K562 (cell line): ENCODE measurements around the gene CBX8. TPM values are rescaled to one million over a fixed set of nuclear protein-coding genes. Genes with fewer than 3 reads are reported as not detected.

ENCODE experiments used
- ARID1B ChIP-seq: fragments of 450-650 bp; IDR thresholded peaks from 2 replicates; pipeline ENCODE4 v1.6.1; 2016; ENCODE audit warnings: antibody characterized with exemption, mild to moderate bottlenecking, inconsistent platforms
- BCL6 ChIP-seq: fragments of 250-450 bp; sonication (Bioruptor Pico); IDR thresholded peaks from 2 replicates; pipeline ENCODE4 v1.4.0; 2020
- CREB3L1 ChIP-seq: fragments of 450-650 bp; IDR thresholded peaks from 2 replicates; pipeline ENCODE4 v1.6.1; 2014; ENCODE audit warnings: low read depth, mild to moderate bottlenecking, moderate library complexity, borderline replicate concordance
- DACH1 ChIP-seq: fragments of 450-650 bp; IDR thresholded peaks from 2 replicates; pipeline ENCODE4 v1.6.1; 2018; ENCODE audit not compliant: partially characterized antibody
- FOXK2 ChIP-seq, 2 experiments: fragments of 450-650 bp; IDR thresholded peaks in 1 of 2; conservative IDR thresholded peaks in 1 of 2; 2 replicates each; pipeline ENCODE4 v1.6.1; 2016; ENCODE audit warnings: low read depth in 2 of 2, mild to moderate bottlenecking in 1 of 2
- GMEB1 ChIP-seq: fragments of 250-450 bp; sonication (Bioruptor Pico); IDR thresholded peaks from 2 replicates; pipeline ENCODE4 v1.4.0; 2020; ENCODE audit warnings: mild to moderate bottlenecking
- HBP1 ChIP-seq: fragments of 450-650 bp; formaldehyde crosslinking; IDR thresholded peaks from 2 replicates; pipeline ENCODE4 v1.4.0; 2022; ENCODE audit warnings: missing genetic modification characterization
- HLTF ChIP-seq: fragments of 450-650 bp; IDR thresholded peaks from 2 replicates; pipeline ENCODE4 v1.6.1; 2016
- KLF10 ChIP-seq: fragments of 250-450 bp; sonication (Bioruptor Pico); IDR thresholded peaks from 2 replicates; pipeline ENCODE4 v1.6.1; 2021; ENCODE audit warnings: matching md5 sums
- NFIX ChIP-seq: fragments of 250-450 bp; sonication (Bioruptor Pico); IDR thresholded peaks from 2 replicates; pipeline ENCODE4 v1.4.0; 2020; ENCODE audit warnings: low read depth, mild to moderate bottlenecking, moderate library complexity
- NUFIP1 ChIP-seq: fragments of 450-650 bp; IDR thresholded peaks from 2 replicates; pipeline ENCODE4 v1.6.1; 2018; ENCODE audit not compliant: partially characterized antibody
- POLR2H ChIP-seq: IDR thresholded peaks from 2 replicates; pipeline ENCODE4 v1.6.1; 2016; ENCODE audit warnings: missing genetic modification characterization, low read depth, mild to moderate bottlenecking, control low read depth, missing compliant biosample characterization, moderate library complexity
- RCOR1 ChIP-seq, 2 experiments: IDR thresholded peaks; 2 replicates each; pipeline ENCODE4 v1.6.1; 2012; ENCODE audit warnings: low read depth in 2 of 2, low read length in 2 of 2, borderline replicate concordance in 1 of 2, improper control_type of control experiment in 1 of 2
- SMC3 ChIP-seq: conservative IDR thresholded peaks from 2 replicates; pipeline ENCODE4 v1.6.1; 2011; ENCODE audit warnings: low read depth, low read length, improper control_type of control experiment; ENCODE audit not compliant: insufficient read depth
- SNRNP70 ChIP-seq: fragments of 200-400 bp; formaldehyde crosslinking; optimal IDR thresholded peaks from 2 replicates; pipeline ENCODE3; 2017; ENCODE audit warnings: low read depth, low read length
- SRF ChIP-seq, 2 experiments: fragments of 250-450, 450-650 bp in 1 of 2; sonication (Bioruptor Pico) in 1 of 2; sonication (generic) in 1 of 2; formaldehyde crosslinking; IDR thresholded peaks; 2 replicates each; pipeline versions ENCODE4 v1.5.0 to v1.5.1; 2020 to 2022; ENCODE audit warnings: mild to moderate bottlenecking in 1 of 2, missing genetic modification reagents in 1 of 2
- ZEB2 ChIP-seq: fragments of 450-650 bp; IDR thresholded peaks from 2 replicates; pipeline ENCODE4 v1.6.1; 2016
- ZNF12 ChIP-seq: sonication (generic); formaldehyde crosslinking; IDR thresholded peaks from 2 replicates; pipeline ENCODE4 v1.4.0; 2020; ENCODE audit warnings: mild to moderate bottlenecking, missing genetic modification reagents
- ZNF121 ChIP-seq: sonication (generic); formaldehyde crosslinking; conservative IDR thresholded peaks from 2 replicates; pipeline ENCODE4 v1.8.0; 2022; ENCODE audit warnings: missing genetic modification reagents
- ZNF23 ChIP-seq: fragments of 250-450 bp; sonication (Bioruptor Pico); IDR thresholded peaks from 2 replicates; pipeline ENCODE4 v1.4.0; 2020; ENCODE audit warnings: mild to moderate bottlenecking
- ZNF311 ChIP-seq: fragments of 250-450 bp; sonication (Bioruptor Pico); IDR thresholded peaks from 2 replicates; pipeline ENCODE4 v1.4.0; 2020; ENCODE audit warnings: mild to moderate bottlenecking, moderate library complexity
- ZNF695 ChIP-seq: fragments of 450-650 bp; formaldehyde crosslinking; IDR thresholded peaks from 2 replicates; pipeline ENCODE4 v1.4.0; 2020; ENCODE audit warnings: mild to moderate bottlenecking, moderate library complexity
- ZNF77 ChIP-seq: fragments of 250-450 bp; sonication (Bioruptor Pico); IDR thresholded peaks from 2 replicates; pipeline ENCODE4 v1.5.0; 2020
- polyA plus RNA-seq, 8 experiments: library from polyadenylated mRNA; depleted of rRNA in 4 of 8; stranded (reverse) in 5 of 8; unstranded in 3 of 8; fragments of >200 nt; fragmentation: Nextera tagmentation in 2 of 8; fragmentation: Illumina TruSeq in 1 of 8; extraction: Ambion mirVana in 2 of 8; extraction: Trizol in 1 of 8; gene quantifications; 2 replicates each; pipeline versions ENCODE4 v1.2.1 to v1.2.3, GENCODE V29; 2011 to 2014; ENCODE audit warnings: inconsistent platforms in 1 of 8, missing spikeins in 1 of 8
- total RNA-seq, 7 experiments: library from RNA; depleted of rRNA in 6 of 7; stranded (reverse); fragments of >200 nt in 6 of 7; fragmentation: Illumina TruSeq in 2 of 7; extraction: Trizol in 2 of 7; gene quantifications; 2 replicates each; pipeline versions ENCODE4 v1.2.1 to v1.2.3, GENCODE V29; 2011 to 2021; ENCODE audit warnings: low replicate concordance in 1 of 7
- TF ChIP-seq, protein P1 (sequence below): fragments of 250-450 bp; sonication (Bioruptor Pico); IDR thresholded peaks from 2 replicates; pipeline ENCODE4 v1.5.0; 2021
- TF ChIP-seq, protein P2 (sequence below): fragments of 250-450 bp; sonication (Bioruptor Pico); IDR thresholded peaks from 2 replicates; pipeline ENCODE4 v1.8.0; 2022; ENCODE audit warnings: inconsistent platforms

Gene CBX8
- total and polyA plus RNA-seq, 9 of the 15 experiments (the other 6 are each of a cell fraction or from before 2014, with no cell fraction given): 0.08 to 11.9 (median 2.6) TPM

DNA sequence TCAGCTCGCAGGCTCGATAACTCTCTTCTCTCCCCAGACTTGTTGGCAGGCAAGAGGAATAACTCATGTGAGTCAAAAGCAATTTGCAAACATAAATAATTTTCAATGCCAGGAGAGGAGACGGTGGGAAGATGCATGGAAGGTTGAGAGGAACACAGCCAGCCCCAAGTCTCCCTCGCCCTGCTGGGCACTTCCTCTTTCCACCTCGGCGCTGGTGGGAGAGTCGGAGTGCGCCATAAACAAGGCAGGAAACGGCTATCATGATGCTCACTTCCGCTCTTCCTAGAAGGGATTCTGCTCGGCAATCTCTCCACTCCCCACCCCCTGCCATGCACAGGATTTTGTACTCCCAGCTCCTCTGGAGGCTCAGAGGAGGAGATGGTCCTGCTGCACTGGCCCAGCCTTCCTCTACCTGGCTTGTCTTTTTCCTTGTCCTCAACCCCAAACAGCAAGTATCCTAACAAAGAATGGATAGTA is 29.4 kb upstream of the CBX8 start (continued):
- TF ChIP-seq POLR2H (tag) (peak; percentile 84), RCOR1 (IDR thresholded peaks at IDR 0.05; ENCODE audit: borderline replicate concordance in 1 of 2, low read depth in 2 of 2, low read length in 2 of 2) (peak; percentile 37 to 88; a peak in 3 of 4 replicates), ZNF121 (CRISPR knock-in tag) (no peak), GMEB1 (CRISPR knock-in tag) (no peak), ZNF77 (CRISPR knock-in tag) (no peak), KLF10 (CRISPR knock-in tag) (no peak), ZNF12 (no peak), HBP1 (no peak), ZNF695 (CRISPR knock-in tag) (no peak), ARID1B (peak; percentile 66), FOXK2 (conservative IDR thresholded peaks at IDR 0.05 in 1 of 2, IDR thresholded peaks at IDR 0.05 in 1 of 2; ENCODE audit: low read depth in 2 of 2) (peak; percentile 95 to 96), NFIX (CRISPR knock-in tag) (no peak), NUFIP1 (no peak), CREB3L1 (0 out of 2 replicates have a peak, but pooled peaks have one; percentile 57), SRF (CRISPR knock-in tag; IDR thresholded peaks at IDR 0.05) (peak in 1 of 2 experiments; percentile 37; a peak in 1 of 4 replicates), ZEB2 (no peak; the same call in 1 of the 2 replicates), DACH1 (no peak), SNRNP70 (no peak), SMC3 (no peak), BCL6 (CRISPR knock-in tag) (no peak), HLTF (no peak), ZNF23 (CRISPR knock-in tag) (no peak), ZNF311 (no peak)
- TF ChIP-seq, protein P1, sequence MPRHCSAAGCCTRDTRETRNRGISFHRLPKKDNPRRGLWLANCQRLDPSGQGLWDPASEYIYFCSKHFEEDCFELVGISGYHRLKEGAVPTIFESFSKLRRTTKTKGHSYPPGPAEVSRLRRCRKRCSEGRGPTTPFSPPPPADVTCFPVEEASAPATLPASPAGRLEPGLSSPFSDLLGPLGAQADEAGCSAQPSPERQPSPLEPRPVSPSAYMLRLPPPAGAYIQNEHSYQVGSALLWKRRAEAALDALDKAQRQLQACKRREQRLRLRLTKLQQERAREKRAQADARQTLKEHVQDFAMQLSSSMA (CRISPR knock-in tag): no peak; the same call in 1 of the 2 replicates
- TF ChIP-seq, protein P2, sequence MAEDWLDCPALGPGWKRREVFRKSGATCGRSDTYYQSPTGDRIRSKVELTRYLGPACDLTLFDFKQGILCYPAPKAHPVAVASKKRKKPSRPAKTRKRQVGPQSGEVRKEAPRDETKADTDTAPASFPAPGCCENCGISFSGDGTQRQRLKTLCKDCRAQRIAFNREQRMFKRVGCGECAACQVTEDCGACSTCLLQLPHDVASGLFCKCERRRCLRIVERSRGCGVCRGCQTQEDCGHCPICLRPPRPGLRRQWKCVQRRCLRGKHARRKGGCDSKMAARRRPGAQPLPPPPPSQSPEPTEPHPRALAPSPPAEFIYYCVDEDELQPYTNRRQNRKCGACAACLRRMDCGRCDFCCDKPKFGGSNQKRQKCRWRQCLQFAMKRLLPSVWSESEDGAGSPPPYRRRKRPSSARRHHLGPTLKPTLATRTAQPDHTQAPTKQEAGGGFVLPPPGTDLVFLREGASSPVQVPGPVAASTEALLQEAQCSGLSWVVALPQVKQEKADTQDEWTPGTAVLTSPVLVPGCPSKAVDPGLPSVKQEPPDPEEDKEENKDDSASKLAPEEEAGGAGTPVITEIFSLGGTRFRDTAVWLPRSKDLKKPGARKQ (CRISPR knock-in tag): no peak
